ENCODE results near the gene C1orf226.
"Not testable (repeated sequence)": the region's sequence is repeated elsewhere in the genome, so short reads cannot be mapped to it uniquely, and the experiment has no call there.

Gene C1orf226

DNA sequence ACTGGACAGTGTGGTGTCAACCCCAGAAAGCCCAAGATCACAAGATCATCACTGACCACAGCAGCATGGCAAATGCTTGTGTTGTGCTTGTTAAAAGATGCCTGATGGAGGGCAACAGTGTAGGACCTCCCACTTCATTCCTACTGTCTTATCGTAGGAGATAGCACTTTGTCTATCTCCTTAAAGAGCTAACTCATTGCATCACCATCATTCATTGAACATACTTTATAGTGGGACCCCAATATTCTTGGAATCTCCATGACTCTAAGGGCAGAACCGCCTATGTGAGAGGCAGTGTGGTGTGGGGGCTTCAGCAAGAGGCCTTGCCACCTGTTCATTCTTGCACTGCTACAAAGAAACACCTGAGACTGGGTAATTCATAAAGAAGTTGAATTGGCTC, 35.4 kb downstream of the C1orf226 start:
- no peak for DNase-seq

GRCh38 chr1:162417650-162418049, 36.1 kb downstream of the C1orf226 start:
- DNase-seq: no peak

- not testable (repeated sequence) for DNase-seq
These were observed 37.1 kb downstream of the C1orf226 start for GRCh38 chr1:162418584-162418983.

GRCh38 chr1:162419450-162419931, 38.0 kb downstream of the C1orf226 start:
- DNase-seq: not testable (repeated sequence)

- DNase-seq: no peak
These were observed 38.6 kb downstream of the C1orf226 start for GRCh38 chr1:162420120-162420519.

DNA sequence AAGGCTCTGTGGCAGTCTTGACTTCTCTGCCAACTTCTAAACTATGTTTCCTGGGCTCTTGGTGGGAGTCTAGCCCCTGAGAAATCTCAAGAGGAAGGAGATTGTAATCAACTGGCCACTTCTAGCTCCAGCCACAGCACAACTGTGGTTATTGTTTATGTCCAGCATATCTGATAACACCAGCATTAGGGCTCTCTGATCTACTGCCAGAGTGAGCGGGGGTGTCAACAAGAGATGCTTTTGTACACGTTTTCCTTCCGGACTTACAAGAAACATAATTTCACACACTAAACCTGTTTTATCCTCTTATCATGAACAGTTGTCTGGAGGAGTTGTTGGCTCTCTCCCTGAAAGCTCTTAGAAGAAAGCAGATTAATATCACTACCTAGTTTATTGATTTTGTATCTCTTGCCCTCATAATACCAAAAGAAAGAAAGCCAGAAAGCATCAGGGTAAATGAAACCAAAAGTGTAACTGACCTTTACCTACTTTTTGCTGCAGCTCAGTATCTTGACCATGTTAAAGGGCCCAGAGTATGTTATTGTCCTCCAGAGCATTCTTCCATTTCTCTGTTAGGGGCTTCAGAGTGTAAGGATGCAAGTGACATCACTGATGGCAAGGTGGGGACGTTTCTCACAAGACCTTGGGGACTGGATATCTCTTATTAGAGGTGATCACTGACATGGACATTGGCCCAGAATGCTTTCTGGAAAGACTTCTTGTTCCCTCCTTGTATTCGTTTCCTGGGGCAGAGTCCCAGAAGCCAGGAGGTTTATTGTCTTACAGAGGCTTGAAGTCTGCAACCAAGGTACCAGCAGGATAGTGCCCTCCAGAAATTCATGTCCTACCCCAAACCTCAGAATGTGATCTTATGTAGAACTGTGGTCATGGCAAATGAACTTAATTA, 40.0 kb downstream of the C1orf226 start:
- no peak for DNase-seq

DNA sequence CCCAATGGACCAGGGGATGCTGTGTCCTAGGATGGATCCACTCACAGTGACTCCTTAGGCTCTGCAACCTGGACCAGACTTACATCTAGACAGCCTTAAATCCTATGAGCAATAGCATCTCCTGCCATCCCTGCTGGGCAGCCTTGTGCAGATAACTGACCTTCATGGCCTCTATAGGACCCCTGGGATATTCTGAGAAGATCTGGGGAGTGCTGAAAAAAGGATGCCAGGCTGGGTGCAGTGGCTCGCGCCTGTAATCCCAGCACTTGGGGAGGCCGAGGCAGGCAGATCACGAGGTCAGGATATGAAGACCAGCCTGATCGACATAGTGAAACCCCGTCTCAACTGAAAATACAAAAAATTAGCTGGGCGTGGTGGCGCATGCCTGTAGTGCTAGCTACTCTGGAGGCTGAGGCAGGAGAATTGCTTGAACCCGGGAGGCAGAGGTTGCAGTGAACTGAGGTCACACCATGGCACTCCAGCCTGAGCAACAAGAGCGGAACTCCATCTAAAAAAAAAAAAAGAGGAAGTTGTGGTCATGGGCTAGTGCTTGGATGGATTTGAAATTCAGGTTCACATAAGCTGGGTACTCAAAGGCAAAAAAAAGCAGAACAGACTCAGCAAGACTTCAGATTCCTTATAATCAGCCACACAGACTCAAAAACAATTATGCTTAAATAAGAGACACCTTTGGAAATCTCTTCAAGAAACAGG, 41.3 kb downstream of the C1orf226 start:
- DNase-seq: no peak

- DNase-seq: no peak
These were observed 49.1 kb downstream of the C1orf226 start for GRCh38 chr1:162430583-162430982.

- not testable (repeated sequence) for DNase-seq
These were observed 51.6 kb downstream of the C1orf226 start for GRCh38 chr1:162432977-162433713.

Measured in activated T-cell treated with anti-CD3 and anti-CD28 coated beads, Interleukin-2, amount 50 U/mL, for 1 hour (primary cell).